GM19193 (cell line): ENCODE data around the gene KRTAP20-1.

Experiments used
- POLR2A ChIP-seq: IDR thresholded peaks from 4 replicates; pipeline ENCODE4 v1.6.1; 2011; ENCODE audit not compliant: insufficient read depth, insufficient read length; ENCODE audit errors: extremely low read depth

The KRTAP20-1 gene, protein sequence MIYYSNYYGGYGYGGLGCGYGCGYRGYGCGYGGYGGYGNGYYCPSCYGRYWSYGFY

GRCh38 chr21:30616125-30616524 is at the start of gene KRTAP20-1:
Gene KRTAP20-1, plus strand, starts transcription at chr21:30616425. Its CDS starts 30 bp downstream, at chr21:30616455.
- TF ChIP-seq POLR2A: no peak

GRCh38 chr21:30567617-30568016 is 48.6 kb upstream of the KRTAP20-1 start:
- no peak for TF ChIP-seq POLR2A

DNA sequence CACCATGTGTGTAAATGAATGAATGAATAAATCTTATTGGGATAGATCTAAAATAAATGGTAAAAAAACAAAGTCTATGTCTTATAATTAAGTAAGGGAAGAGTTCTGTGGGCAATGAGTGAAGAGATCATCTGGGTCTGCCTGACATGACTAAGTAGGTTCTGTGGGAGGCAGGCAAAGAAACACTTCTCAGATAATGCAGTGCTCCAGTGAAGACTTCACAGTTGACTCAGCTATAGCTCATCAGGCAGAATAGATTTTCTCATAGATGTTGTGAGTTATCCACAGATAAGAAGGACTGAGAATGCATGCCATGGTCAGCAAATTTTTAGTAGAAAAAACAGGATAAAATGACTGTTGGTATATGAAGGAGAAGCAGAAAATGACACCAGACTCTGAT is 38.5 kb upstream of the KRTAP20-1 start:
- TF ChIP-seq POLR2A: no peak

DNA sequence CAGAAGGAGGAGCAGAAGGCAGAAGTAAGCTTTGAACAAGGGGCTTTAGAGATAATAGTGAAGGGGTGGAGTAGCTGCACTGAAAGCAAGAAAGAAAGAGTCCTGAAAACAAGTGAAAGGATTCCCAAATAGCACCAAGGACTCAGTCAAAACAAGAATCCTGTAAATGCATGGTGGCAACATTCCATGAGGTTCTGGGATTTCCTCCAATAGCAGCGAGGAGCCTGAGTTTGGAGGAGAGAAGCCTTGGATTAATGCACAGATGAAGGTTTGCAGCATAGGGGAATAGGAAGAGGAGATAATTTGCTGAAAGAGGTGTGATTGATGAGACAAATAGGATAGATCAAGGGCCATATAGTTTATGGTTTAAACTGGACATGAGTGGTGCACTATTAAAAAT is 36.9 kb upstream of the KRTAP20-1 start:
- TF ChIP-seq POLR2A: no peak

GRCh38 chr21:30580132-30580531 is 36.1 kb upstream of the KRTAP20-1 start:
- no peak for TF ChIP-seq POLR2A

GRCh38 chr21:30582870-30583269 is 33.4 kb upstream of the KRTAP20-1 start:
- TF ChIP-seq POLR2A: no peak

DNA sequence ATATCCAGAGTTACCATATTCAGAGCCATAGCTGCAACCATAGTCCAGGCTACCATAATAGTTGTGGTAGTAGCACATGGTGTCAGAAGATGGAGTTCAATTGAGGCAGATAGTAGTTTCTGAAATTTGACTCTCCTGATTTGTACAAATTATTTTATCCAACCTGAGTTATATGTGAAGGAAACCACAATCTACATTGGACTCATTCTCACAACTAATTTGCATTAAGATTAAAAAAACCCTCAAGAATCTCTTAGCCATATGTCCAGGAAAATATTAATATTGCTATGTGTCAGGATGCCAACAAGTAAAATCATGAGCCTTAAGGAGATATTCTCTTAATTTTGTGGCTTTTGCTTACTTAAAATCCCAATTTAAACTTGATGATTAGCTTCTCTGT is 25.9 kb upstream of the KRTAP20-1 start, which contains the start of gene KRTAP22-2:
KRTAP22-2 (minus strand) TSS at position 101 of the 400 bp plus-strand sequence.
- no peak for TF ChIP-seq POLR2A

- TF ChIP-seq POLR2A: no peak
Measured at GRCh38 chr21:30592140-30592539, 24.1 kb upstream of the KRTAP20-1 start, which contains the start of gene KRTAP6-3. Gene KRTAP6-3, plus strand, starts transcription at chr21:30592440. Its CDS starts 6 bp downstream, at chr21:30592446.

GRCh38 chr21:30598802-30599201 is 17.4 kb upstream of the KRTAP20-1 start, which contains the start of gene KRTAP6-2:
Gene KRTAP6-2, minus strand, starts transcription at chr21:30598902. Its CDS starts 28 bp downstream, at chr21:30598874.
- TF ChIP-seq POLR2A: no peak

DNA sequence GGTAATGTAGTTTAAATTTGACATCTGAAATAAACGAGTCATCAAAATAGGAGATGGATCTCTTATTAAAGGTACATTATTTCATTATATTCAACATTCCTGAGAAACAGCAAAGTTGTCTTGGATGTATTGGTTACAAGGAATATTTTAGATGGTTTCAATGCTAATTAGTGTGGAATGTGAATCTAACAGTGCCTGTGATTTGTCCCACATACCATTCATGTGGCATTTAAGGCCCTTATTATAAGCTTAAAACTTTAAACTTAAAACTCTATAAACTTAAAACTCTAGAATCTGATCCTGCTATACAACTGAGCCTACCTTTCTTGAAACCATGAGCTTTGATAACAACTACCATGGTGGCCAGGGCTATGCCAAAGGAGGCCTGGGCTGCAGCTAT is 15.4 kb upstream of the KRTAP20-1 start, which contains the start of gene KRTAP22-1:
KRTAP22-1 (plus strand) TSS at position 301 of the 400 bp plus-strand sequence.
- no peak for TF ChIP-seq POLR2A

GRCh38 chr21:30605968-30606367 is 10.3 kb upstream of the KRTAP20-1 start:
- no peak for TF ChIP-seq POLR2A

DNA sequence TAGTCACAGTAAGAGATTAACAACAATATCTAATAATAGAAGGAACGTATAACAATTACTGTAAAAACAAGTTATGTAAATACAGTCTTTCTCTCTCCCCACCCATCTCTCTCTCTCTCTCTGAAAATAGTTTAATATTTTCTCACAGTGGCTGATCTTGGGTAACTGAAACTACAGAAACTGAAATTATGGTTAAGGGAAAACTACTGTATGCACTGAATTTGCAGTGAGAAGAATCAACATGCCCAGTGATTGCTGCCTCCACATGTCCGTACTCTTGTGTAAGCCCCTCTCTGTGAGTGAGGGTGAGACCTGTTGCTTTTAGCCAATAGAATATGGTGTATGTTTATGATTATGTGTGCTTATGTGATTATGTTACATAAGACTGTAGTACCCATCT is 4.1 kb upstream of the KRTAP20-1 start:
- TF ChIP-seq POLR2A: no peak

GRCh38 chr21:30613836-30614235 is 2.4 kb upstream of the KRTAP20-1 start, which contains the start of gene KRTAP6-1:
Gene KRTAP6-1, minus strand, starts transcription at chr21:30613930. Its CDS starts 26 bp downstream, at chr21:30613904.
- TF ChIP-seq POLR2A: no peak

- no peak for TF ChIP-seq POLR2A
Measured at GRCh38 chr21:30615199-30615598, 1.0 kb upstream of the KRTAP20-1 start.

DNA sequence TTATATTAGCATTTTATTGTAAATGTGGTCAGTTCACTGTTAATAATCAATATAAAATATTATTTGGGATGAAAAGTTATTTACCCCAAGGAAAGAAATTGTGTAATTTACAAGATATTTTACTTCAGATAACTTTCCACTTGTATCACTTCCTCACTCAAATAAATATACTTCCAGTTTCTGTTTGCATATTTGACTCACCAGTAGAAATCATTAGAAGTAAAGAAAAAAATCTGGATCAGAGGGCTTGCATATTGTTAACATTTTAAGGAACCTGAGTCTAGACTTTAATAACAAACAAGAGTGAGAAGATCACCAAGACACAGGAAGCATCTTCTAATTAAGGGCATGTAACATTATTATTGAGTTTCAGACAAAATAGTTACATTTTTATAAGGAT is 3.9 kb downstream of the KRTAP20-1 start:
- no peak for TF ChIP-seq POLR2A

GRCh38 chr21:30620522-30620921 is 4.3 kb downstream of the KRTAP20-1 start, which contains the start of gene KRTAP20-4:
Gene KRTAP20-4, plus strand, starts transcription at chr21:30620627.
- no peak for TF ChIP-seq POLR2A

DNA sequence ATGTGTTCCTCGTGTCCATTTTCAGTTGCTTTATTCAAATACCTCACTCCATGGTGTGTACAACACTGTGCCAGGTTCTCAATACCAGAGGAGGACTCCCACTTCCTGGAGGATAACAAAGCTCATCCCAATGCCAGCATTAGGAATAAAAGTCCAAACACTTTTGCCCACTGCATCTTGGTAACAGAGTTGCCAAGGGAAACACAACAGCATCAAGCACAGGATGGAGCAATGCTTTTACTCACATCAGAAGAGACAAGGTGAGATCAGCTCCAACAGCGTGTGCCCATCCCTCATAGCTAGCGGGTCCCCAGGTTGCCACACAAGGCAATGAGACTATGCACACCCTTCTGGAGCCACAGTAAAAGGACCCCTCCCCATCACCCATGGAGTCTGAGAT is 7.1 kb downstream of the KRTAP20-1 start:
- no peak for TF ChIP-seq POLR2A

- TF ChIP-seq POLR2A: no peak
Measured at GRCh38 chr21:30625449-30626165, 9.4 kb downstream of the KRTAP20-1 start.
